HCT116 (cell line): Measurements from ENCODE around the gene SLC44A5. TPM values are rescaled to one million over a fixed set of nuclear protein-coding genes. Genes with fewer than 3 reads are reported as not detected.

Experiments used
- ATAC-seq: fragments of 200-7000 bp; cut with Tn5 transposase; 2 replicates; pipeline ENCODE4 v1.9.1; 2020; ENCODE audit warnings: mild to moderate bottlenecking, moderate library complexity
- BruUV-seq: library from RNA; stranded (reverse); fragments of 400-500 nt; replicated peaks from 2 replicates; lab custom pipeline; 2021; lab: Mats Ljungman, UMichigan
- CTCF ChIA-PET: fragments of 300-600 bp; sonication (Branson Sonifier 250); formaldehyde crosslinking; loops from one replicate; lab custom pipeline; 2021; ENCODE audit warnings: antibody characterized with exemption; lab: Charles Lee
- POLR2A ChIA-PET: fragments of 300-600, 350-600 bp; sonication (Branson Sonifier 250); formaldehyde crosslinking; loops from one replicate; lab custom pipeline; 2021; ENCODE audit warnings: antibody characterized with exemption; lab: Charles Lee
- RAD21 ChIA-PET, 2 experiments: fragments of 300-600 bp; sonication (Branson Sonifier 250); formaldehyde crosslinking; loops; one replicate each; lab custom pipeline; 2023; ENCODE audit warnings: low total read pairs in 2 of 2; ENCODE audit not compliant: uncharacterized antibody in 2 of 2, unreplicated experiment in 2 of 2, low non-redundant PET in 1 of 2; lab: Charles Lee
- DNase-seq: peaks from one replicate; pipeline ENCODE4 v3.0.0-alpha.2; 2010; ENCODE audit warnings: low read depth, low spot score
- H2AFZ ChIP-seq: fragments of 200-600 bp; shearing (Covaris generic), sonication (generic); 2 replicates; pipeline ENCODE4 v1.6.1; 2017; ENCODE audit warnings: low read depth, mixed run types, mixed read lengths, antibody characterized with exemption, low read length; ENCODE audit not compliant: poor library complexity, severe bottlenecking
- H3K27ac ChIP-seq: 2 replicates; pipeline ENCODE4 v1.5.1; 2012; ENCODE audit warnings: low read depth, low read length
- H3K27me3 ChIP-seq: fragments of 200-600 bp; sonication (generic); 2 replicates; pipeline ENCODE4 v1.6.1; 2016; ENCODE audit warnings: mixed run types, low read length, mixed read lengths; ENCODE audit not compliant: insufficient read depth
- H3K36me3 ChIP-seq, 2 experiments: fragments of 200-500 bp in 1 of 2; fragments of 200-600 bp in 1 of 2; sonication (Bioruptor generic) in 1 of 2; sonication (generic) in 1 of 2; 2 replicates each; pipeline versions ENCODE4 v1.5.1 to v1.6.1; 2014 to 2016; ENCODE audit warnings: low read length in 2 of 2, inconsistent platforms in 1 of 2, mixed read lengths in 1 of 2, mixed run types in 1 of 2; ENCODE audit not compliant: insufficient read depth in 2 of 2, control insufficient read depth in 1 of 2
- H3K4me1 ChIP-seq, 2 experiments: fragments of 200-600 bp in 1 of 2; sonication (generic) in 1 of 2; 2 replicates each; pipeline versions ENCODE4 v1.5.1 to v1.6.1; 2012 to 2017; ENCODE audit warnings: low read length in 2 of 2, inconsistent platforms in 1 of 2, mild to moderate bottlenecking in 1 of 2, mixed read lengths in 1 of 2, mixed run types in 1 of 2, moderate library complexity in 1 of 2; ENCODE audit not compliant: insufficient read depth in 2 of 2, control insufficient read depth in 1 of 2
- H3K4me2 ChIP-seq: fragments of 200-600 bp; sonication (generic); 2 replicates; pipeline ENCODE4 v1.6.1; 2017; ENCODE audit warnings: mixed run types, low read length, mixed read lengths
- H3K4me3 ChIP-seq, 2 experiments: fragments of 200-600 bp in 1 of 2; sonication (generic) in 1 of 2; replicated peaks in 1 of 2; 2 replicates each; pipeline ENCODE4 v1.5.1; 2011 to 2016; ENCODE audit warnings: low read length in 2 of 2, control low read depth in 1 of 2, low read depth in 1 of 2, mild to moderate bottlenecking in 1 of 2, mixed read lengths in 1 of 2, mixed run types in 1 of 2
- H3K79me2 ChIP-seq: fragments of 200-600 bp; sonication (generic); 2 replicates; pipeline ENCODE4 v1.6.1; 2017; ENCODE audit warnings: mild to moderate bottlenecking, mixed run types, low read length, moderate library complexity, mixed read lengths; ENCODE audit not compliant: insufficient read depth
- H3K9ac ChIP-seq: fragments of 200-600 bp; sonication (generic); 2 replicates; pipeline ENCODE4 v1.6.1; 2016; ENCODE audit warnings: low read length, mixed read lengths
- H3K9me2 ChIP-seq: fragments of 200-600 bp; sonication (generic), shearing (Covaris generic); 2 replicates; pipeline ENCODE4 v1.6.1; 2017; ENCODE audit warnings: mixed run types, mild to moderate bottlenecking, moderate library complexity; ENCODE audit not compliant: insufficient read depth
- H3K9me3 ChIP-seq, 2 experiments: fragments of 200-500 bp in 1 of 2; fragments of 200-600 bp in 1 of 2; sonication (Bioruptor generic) in 1 of 2; sonication (generic) in 1 of 2; 2 replicates each; pipeline ENCODE4 v1.6.1; 2014 to 2017; ENCODE audit warnings: low read length in 2 of 2, mixed read lengths in 2 of 2, inconsistent platforms in 1 of 2, low read depth in 1 of 2, mild to moderate bottlenecking in 1 of 2, mixed run types in 1 of 2, moderate library complexity in 1 of 2; ENCODE audit not compliant: control insufficient read depth in 1 of 2, insufficient read depth in 1 of 2
- H4K20me1 ChIP-seq: fragments of 200-600 bp; sonication (generic), shearing (Covaris generic); 2 replicates; pipeline ENCODE4 v1.6.1; 2017; ENCODE audit warnings: mixed run types, mild to moderate bottlenecking, moderate library complexity; ENCODE audit not compliant: insufficient read depth
- ATF3 ChIP-seq: IDR thresholded peaks from 2 replicates; pipeline ENCODE4 v1.6.1; 2012
- CBX3 ChIP-seq: IDR thresholded peaks from 2 replicates; pipeline ENCODE4 v1.6.1; 2012; ENCODE audit warnings: low read depth
- CEBPB ChIP-seq: IDR thresholded peaks from 2 replicates; pipeline ENCODE4 v1.6.1; 2012; ENCODE audit warnings: low read depth
- CTCF ChIP-seq, 3 experiments: fragments of 200-600 bp in 1 of 3; sonication (generic) in 1 of 3; IDR thresholded peaks in 2 of 3; conservative IDR thresholded peaks in 1 of 3; 2 replicates each; pipeline ENCODE4 v1.5.1; 2012 to 2017; ENCODE audit warnings: low read depth in 2 of 3, low read length in 2 of 3, antibody characterized with exemption in 1 of 3, borderline replicate concordance in 1 of 3, control low read depth in 1 of 3, mild to moderate bottlenecking in 1 of 3, mixed read lengths in 1 of 3, mixed run types in 1 of 3, moderate library complexity in 1 of 3; ENCODE audit not compliant: insufficient read depth in 1 of 3
- FOSL1 ChIP-seq: IDR thresholded peaks from 2 replicates; pipeline ENCODE4 v1.6.1; 2012; ENCODE audit warnings: low read depth
- JUND ChIP-seq: IDR thresholded peaks from 2 replicates; pipeline ENCODE4 v1.6.1; 2012
- POLR2A ChIP-seq: IDR thresholded peaks from 2 replicates; pipeline ENCODE4 v1.7.0; 2011; ENCODE audit warnings: borderline replicate concordance; ENCODE audit not compliant: insufficient read depth, insufficient read length; ENCODE audit errors: extremely low read depth
- POLR2AphosphoS5 ChIP-seq: IDR thresholded peaks from 2 replicates; pipeline ENCODE4 v1.6.1; 2011; ENCODE audit warnings: mild to moderate bottlenecking, low read depth, low read length, moderate library complexity
- RAD21 ChIP-seq: IDR thresholded peaks from 2 replicates; pipeline ENCODE4 v1.6.1; 2012; ENCODE audit warnings: low read depth, mild to moderate bottlenecking
- SIN3A ChIP-seq: IDR thresholded peaks from 2 replicates; pipeline ENCODE4 v1.6.1; 2012; ENCODE audit warnings: low read depth
- SP1 ChIP-seq: IDR thresholded peaks from 2 replicates; pipeline ENCODE4 v1.6.1; 2012; ENCODE audit warnings: low read depth
- YY1 ChIP-seq: IDR thresholded peaks from 2 replicates; pipeline ENCODE4 v1.6.1; 2011; ENCODE audit warnings: low read length, low read depth, moderate library complexity, mild to moderate bottlenecking; ENCODE audit not compliant: insufficient replicate concordance; ENCODE audit errors: extremely low read depth
- ZBTB33 ChIP-seq: IDR thresholded peaks from 2 replicates; pipeline ENCODE4 v1.6.1; 2011; ENCODE audit warnings: mild to moderate bottlenecking, low read length, moderate library complexity; ENCODE audit not compliant: insufficient replicate concordance; ENCODE audit errors: extremely low read depth
- ZFX ChIP-seq: fragments of 450-650 bp; IDR thresholded peaks from 2 replicates; pipeline ENCODE4 v1.6.1; 2017
- ZNF274 ChIP-seq: fragments of 200-500 bp; sonication (Bioruptor generic); IDR thresholded peaks from 2 replicates; pipeline ENCODE4 v1.6.1; 2014; ENCODE audit warnings: mild to moderate bottlenecking, low read depth, low read length, inconsistent platforms
- intact Hi-C: fragments of 100-400 bp; cut with micrococcal nuclease; formaldehyde crosslinking; loops from 2 replicates; pipeline ENCODE4 v1.10.0; 2022
- total RNA-seq: library from RNA; stranded (reverse); gene quantifications from one replicate; pipeline ENCODE4 v1.2.1, GENCODE V29; 2021; ENCODE audit not compliant: unreplicated experiment

SLC44A5 gene
- total RNA-seq, 1 experiment from 2014 or later = 2.4 TPM

DNA sequence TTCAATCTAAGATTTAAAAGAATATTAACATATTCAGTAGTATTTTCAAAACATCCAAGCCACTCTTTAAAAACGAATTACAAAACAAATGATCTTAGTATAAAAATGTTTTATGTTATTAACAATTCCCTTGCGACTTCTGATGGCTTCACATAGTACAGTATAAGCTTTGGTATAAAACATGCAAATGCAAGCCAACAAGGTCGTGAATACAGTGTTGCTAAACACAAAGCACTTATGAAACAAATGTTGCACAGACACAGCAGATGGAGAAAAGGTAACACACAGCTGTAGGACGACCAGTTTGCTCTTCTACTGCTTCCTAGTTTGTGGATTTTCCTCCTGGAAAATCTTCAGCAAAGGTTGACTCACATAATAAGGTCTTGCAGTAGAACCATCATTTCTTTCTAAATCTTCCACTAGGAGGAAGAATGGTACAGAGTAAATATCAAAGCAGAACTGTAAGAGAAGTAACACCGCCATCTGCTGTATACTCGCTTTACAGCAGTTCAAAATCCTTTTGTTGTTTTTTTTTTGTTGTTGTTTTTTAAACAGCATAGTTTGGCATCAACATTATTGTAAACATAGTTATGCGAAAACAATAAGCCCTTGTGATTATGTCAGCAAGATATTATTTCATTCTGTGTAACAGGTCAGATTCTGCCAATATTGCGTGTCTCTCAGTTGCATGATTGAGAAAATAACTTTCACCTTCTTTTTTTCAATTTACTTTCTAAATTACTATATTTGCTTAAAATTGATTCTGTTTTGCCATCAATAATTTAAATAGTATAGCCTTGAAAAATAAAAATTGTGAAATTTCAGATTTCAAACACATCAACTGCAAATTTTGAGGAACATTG is 407.3 kb downstream of the SLC44A5 start:
- Histone ChIP-seq H3K4me3 (no peak overlapping the region), H3K27me3 (peaks cover 23% of the 10 kb centered on the region), H3K27ac (no peak overlapping the region), H3K9ac (no peak overlapping the region), H3K9me3 (no peaks in the 10 kb centered on the region), H3K36me3 (no peaks in the 10 kb centered on the region), H3K9me2 (no peaks in the 10 kb centered on the region), H3K79me2 (no peaks in the 10 kb centered on the region), H3K4me1 (no peaks in the 10 kb centered on the region), H2AFZ (no peak overlapping the region), H3K4me2 (no peak overlapping the region), H4K20me1 (no peaks in the 10 kb centered on the region; the same call in 1 of the 2 replicates)
- intact Hi-C loops = loop anchor here (1.0 kb wide), 2 partner anchors 150 to 431 kb away; no protein-coding TSS in a partner anchor
- DNase-seq = peak; percentile 54
- ChIA-PET POLR2A (no interaction called here), CTCF (interaction anchor here (0.7 to 3.2 kb wide), 11 partner anchors 11 to 470 kb away, joined by 3 to 32 read pairs (median 4); partner anchors contain the start of genes CRYZ and TYW3), RAD21 (interaction anchor here (0.6 to 1.1 kb wide), 3 partner anchors 137 to 470 kb away, joined by 3 read pairs; no protein-coding TSS in a partner anchor)
- BruUV-seq = no TSS peak
- ATAC-seq = peak; percentile 87
- TF ChIP-seq FOSL1 = no peak
- no peak for TF ChIP-seq ATF3
- no peak for TF ChIP-seq ZFX
- no peak for TF ChIP-seq SIN3A
- no peak for TF ChIP-seq ZBTB33
- TF ChIP-seq SP1 = no peak
- TF ChIP-seq CTCF (IDR thresholded peaks at IDR 0.05 in 2 of 3, conservative IDR thresholded peaks at IDR 0.05 in 1 of 3; ENCODE audit: borderline replicate concordance in 1 of 3, insufficient read depth in 1 of 3, low read depth in 2 of 3, low read length in 2 of 3) = peak; percentile 74 to 97 (median 90)
- TF ChIP-seq CBX3 = no peak
- no peak for TF ChIP-seq CEBPB
- TF ChIP-seq POLR2A = no peak
- TF ChIP-seq YY1 = no peak
- TF ChIP-seq ZNF274 = no peak
- TF ChIP-seq RAD21 = peak; percentile 83
- no peak for TF ChIP-seq POLR2AphosphoS5
- no peak for TF ChIP-seq JUND
